Trophoblast cell (in vitro differentiated cells and primary cell): ENCODE measurements around the gene ADARB2.
A peak's percentile ranks its signal among the peaks of the same experiment; 100 is the strongest.

Experiments
- DNase-seq, 2 donors: peaks; one replicate each; pipeline ENCODE4 v3.0.0-alpha.2; 2016
- H2AFZ ChIP-seq: 2 replicates; pipeline ENCODE4 v1.6.1; 2013; ENCODE audit warnings: low read length, moderate library complexity, mild to moderate bottlenecking; ENCODE audit not compliant: insufficient read depth, poor library complexity
- H2AK5ac ChIP-seq: 2 replicates; pipeline ENCODE4 v1.6.1; 2013; ENCODE audit warnings: mild to moderate bottlenecking, low read length
- H2BK120ac ChIP-seq: 2 replicates; pipeline ENCODE4 v1.6.1; 2013; ENCODE audit warnings: low read length, mild to moderate bottlenecking, moderate library complexity; ENCODE audit not compliant: insufficient read depth, poor library complexity
- H2BK12ac ChIP-seq: 2 replicates; pipeline ENCODE4 v1.6.1; 2013; ENCODE audit warnings: mild to moderate bottlenecking, low read length, moderate library complexity
- H2BK5ac ChIP-seq: 2 replicates; pipeline ENCODE4 v1.6.1; 2013; ENCODE audit warnings: low read length, low read depth, moderate library complexity, mild to moderate bottlenecking; ENCODE audit not compliant: poor library complexity
- H3K14ac ChIP-seq: 2 replicates; pipeline ENCODE4 v1.6.1; 2013; ENCODE audit warnings: mild to moderate bottlenecking, low read length
- H3K18ac ChIP-seq: 2 replicates; pipeline ENCODE4 v1.6.1; 2013; ENCODE audit warnings: mild to moderate bottlenecking, low read length
- H3K23ac ChIP-seq: 2 replicates; pipeline ENCODE4 v1.6.1; 2013; ENCODE audit warnings: low read length
- H3K27ac ChIP-seq: 2 replicates; pipeline ENCODE4 v1.5.1; 2013; ENCODE audit warnings: low read depth, mild to moderate bottlenecking, inconsistent platforms, low read length, moderate library complexity
- H3K27me3 ChIP-seq: 2 replicates; pipeline ENCODE4 v1.6.1; 2013; ENCODE audit warnings: inconsistent platforms, mild to moderate bottlenecking, low read length, moderate library complexity; ENCODE audit not compliant: insufficient read depth
- H3K36me3 ChIP-seq, 2 experiments: 1 replicate in 1 of 2; 2 replicates in 1 of 2; pipeline ENCODE4 v1.6.1; 2013; ENCODE audit warnings: low read length in 2 of 2, mild to moderate bottlenecking in 2 of 2, moderate library complexity in 1 of 2; ENCODE audit not compliant: insufficient read depth in 2 of 2, control insufficient read depth in 1 of 2
- H3K4ac ChIP-seq: 2 replicates; pipeline ENCODE4 v1.6.1; 2013; ENCODE audit warnings: low read depth, mild to moderate bottlenecking, low read length, moderate library complexity
- H3K4me1 ChIP-seq, 2 experiments: 1 replicate in 1 of 2; 2 replicates in 1 of 2; pipeline ENCODE4 v1.6.1; 2013; ENCODE audit warnings: low read length in 2 of 2, mild to moderate bottlenecking in 2 of 2, moderate library complexity in 1 of 2; ENCODE audit not compliant: insufficient read depth in 2 of 2, control insufficient read depth in 1 of 2
- H3K4me2 ChIP-seq: 2 replicates; pipeline ENCODE4 v1.6.1; 2013; ENCODE audit warnings: inconsistent platforms, mild to moderate bottlenecking, low read length, moderate library complexity
- H3K4me3 ChIP-seq: 2 replicates; pipeline ENCODE4 v1.5.1; 2013; ENCODE audit warnings: mild to moderate bottlenecking, low read depth, low read length, inconsistent platforms
- H3K79me1 ChIP-seq: one replicate; pipeline ENCODE4 v1.6.1; 2013; ENCODE audit warnings: low read length
- H3K79me2 ChIP-seq: 2 replicates; pipeline ENCODE4 v1.6.1; 2013; ENCODE audit warnings: low read length, mild to moderate bottlenecking; ENCODE audit not compliant: control insufficient read depth, insufficient read depth, poor library complexity
- H3K9ac ChIP-seq: 2 replicates; pipeline ENCODE4 v1.6.1; 2013; ENCODE audit warnings: mild to moderate bottlenecking, low read length
- H3K9me3 ChIP-seq: 2 replicates; pipeline ENCODE4 v1.6.1; 2013; ENCODE audit warnings: low read depth, mild to moderate bottlenecking, control low read depth, inconsistent platforms, low read length; ENCODE audit not compliant: insufficient read depth
- H4K12ac ChIP-seq: 2 replicates; pipeline ENCODE4 v1.6.1; 2013; ENCODE audit warnings: low read depth, mild to moderate bottlenecking, low read length, moderate library complexity
- H4K8ac ChIP-seq: 2 replicates; pipeline ENCODE4 v1.6.1; 2013; ENCODE audit warnings: low read depth, mild to moderate bottlenecking, low read length, moderate library complexity
- H4K91ac ChIP-seq: one replicate; pipeline ENCODE4 v1.6.1; 2013; ENCODE audit warnings: low read depth, mild to moderate bottlenecking, low read length, moderate library complexity
- WGBS: extraction: QIAGEN DNeasy Blood & Tissue Kit; methylation state at CpG from one replicate; pipeline ENCODE4 v1.1.7; 2013; ENCODE audit warnings: missing lambda C conversion rate; ENCODE audit not compliant: insufficient read length, insufficient coverage; ENCODE audit errors: extremely low coverage; 5-methylcytosine and 5-hydroxymethylcytosine counted together

ADARB2 gene

GRCh38 chr10:1278306-1278705 lies 459.0 kb downstream of the ADARB2 start:
- H3K4me1 ChIP-seq, result no peaks in the 10 kb centered on the region
- H3K18ac ChIP-seq, result no peak overlapping the region
- DNase-seq, result no peak
- H3K4ac ChIP-seq, result no peak overlapping the region
- no peak overlapping the region for H3K14ac ChIP-seq
- no peak overlapping the region for H3K4me2 ChIP-seq
- no peaks in the 10 kb centered on the region for H3K36me3 ChIP-seq
- H3K4me3 ChIP-seq, result no peak overlapping the region
- H3K79me2 ChIP-seq, result no peaks in the 10 kb centered on the region
- no peak overlapping the region for H3K27ac ChIP-seq
- H2AK5ac ChIP-seq, result no peak overlapping the region
- no peak overlapping the region for H3K23ac ChIP-seq
- H2BK5ac ChIP-seq, result no peak overlapping the region
- H4K91ac ChIP-seq, result no peak overlapping the region
- H3K79me1 ChIP-seq, result no peaks in the 10 kb centered on the region
- no CpG with 5 or more reads among the region's 3 CpGs for WGBS
- H4K8ac ChIP-seq, result no peak overlapping the region
- H3K9me3 ChIP-seq, result peaks cover 2% of the 10 kb centered on the region
- no peak overlapping the region for H2AFZ ChIP-seq
- no peak overlapping the region for H3K9ac ChIP-seq
- no peak overlapping the region for H2BK12ac ChIP-seq
- H2BK120ac ChIP-seq, result no peak overlapping the region
- no peak overlapping the region for H4K12ac ChIP-seq
- no peaks in the 10 kb centered on the region for H3K27me3 ChIP-seq

DNA sequence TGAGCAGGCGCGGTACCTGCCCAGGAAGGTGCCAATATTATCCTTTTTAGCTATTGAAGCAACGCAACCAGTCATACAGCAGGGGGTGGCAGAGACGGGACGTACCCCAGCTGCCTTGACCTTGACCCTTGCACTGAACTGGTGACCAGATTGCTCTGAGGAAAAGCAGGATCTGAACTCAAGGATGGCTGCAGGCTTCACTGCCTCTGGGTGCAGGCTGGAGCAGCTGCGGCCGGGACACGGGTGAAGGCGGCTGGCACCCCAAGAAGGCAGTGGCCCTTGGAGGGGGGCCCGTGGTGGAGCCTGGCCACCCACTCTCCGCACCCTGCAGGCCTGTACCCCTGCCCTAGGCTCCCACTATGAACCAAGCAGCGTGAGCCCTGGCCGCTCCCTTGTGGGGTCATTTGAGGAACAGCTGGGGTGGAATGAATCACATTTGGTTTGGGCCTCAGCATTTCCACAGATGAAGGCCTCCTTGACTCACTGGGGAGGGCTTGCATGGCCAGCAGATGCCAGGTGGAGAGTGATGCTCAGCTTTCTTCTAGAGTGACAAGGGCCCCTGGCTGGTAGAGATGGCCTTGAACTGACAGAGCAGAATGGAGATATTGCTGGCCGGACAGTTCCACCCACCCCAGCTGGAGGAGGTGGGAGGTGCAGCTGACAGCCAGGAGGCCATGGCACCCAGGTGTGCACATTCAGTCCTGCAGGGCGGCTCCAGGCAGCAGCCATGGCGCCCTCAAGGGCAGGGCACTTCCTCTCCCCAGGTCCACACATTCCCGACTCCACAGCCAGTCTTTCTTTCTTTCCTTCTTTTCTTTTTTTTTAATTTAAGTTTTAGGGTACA lies 462.4 kb downstream of the ADARB2 start:
- Histone ChIP-seq H4K8ac (no peak overlapping the region), H4K91ac (no peak overlapping the region), H2BK120ac (no peak overlapping the region), H3K23ac (no peak overlapping the region), H3K9me3 (peaks cover 2% of the 10 kb centered on the region), H2BK5ac (no peak overlapping the region), H3K27ac (no peak overlapping the region), H4K12ac (no peak overlapping the region), H3K36me3 (no peaks in the 10 kb centered on the region), H3K4me2 (no peak overlapping the region), H3K27me3 (no peaks in the 10 kb centered on the region), H3K79me2 (no peaks in the 10 kb centered on the region), H2AK5ac (no peak overlapping the region), H3K4me1 (no peaks in the 10 kb centered on the region), H3K4ac (no peak overlapping the region), H3K4me3 (no peak overlapping the region), H3K18ac (no peak overlapping the region), H2AFZ (no peak overlapping the region), H3K79me1 (no peaks in the 10 kb centered on the region), H2BK12ac (no peak overlapping the region), H3K9ac (no peak overlapping the region), H3K14ac (no peak overlapping the region)
- no CpG with 5 or more reads among the region's 17 CpGs for WGBS
- DNase-seq, result no peak

- no CpG with 5 or more reads among the region's 13 CpGs for WGBS
These were observed 463.1 kb downstream of the ADARB2 start for GRCh38 chr10:1274111-1274661.

DNA sequence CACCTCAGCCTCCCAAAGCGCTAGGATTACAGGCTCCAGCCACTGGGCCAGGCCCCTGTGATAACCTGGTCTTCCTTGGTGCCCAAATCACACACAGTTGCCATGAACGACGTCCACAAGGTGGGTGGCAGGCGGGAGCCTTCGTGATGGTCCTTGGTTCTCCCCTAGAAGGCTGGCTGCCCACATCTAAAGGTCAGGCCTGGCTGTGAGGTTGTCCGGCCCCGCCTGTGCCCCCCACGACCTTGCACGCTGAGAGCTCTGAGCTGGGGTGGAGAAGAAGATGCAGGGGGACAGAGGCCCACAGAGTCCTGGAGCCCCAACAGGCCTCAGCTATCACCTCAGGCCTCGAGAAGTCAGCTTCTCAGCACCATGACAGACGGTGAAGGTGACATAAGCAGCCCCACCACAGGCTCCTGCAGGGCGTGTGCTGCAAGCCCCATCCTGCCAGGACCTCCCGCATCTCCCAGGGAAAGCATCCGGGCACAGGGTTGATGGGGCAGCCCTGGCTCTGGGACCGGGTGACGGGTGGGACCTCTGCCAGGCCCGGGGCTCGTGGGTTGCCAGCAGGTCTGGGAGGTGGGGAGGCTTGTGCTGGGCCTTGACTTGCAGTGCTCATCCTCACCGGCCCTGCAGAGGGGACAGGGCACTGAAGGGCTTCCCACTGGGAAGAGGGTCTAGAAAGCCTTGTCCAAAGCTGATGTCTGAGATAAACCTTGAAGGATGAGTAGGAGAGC lies 463.8 kb downstream of the ADARB2 start:
- Histone ChIP-seq H2AK5ac (no peak overlapping the region), H3K79me1 (no peaks in the 10 kb centered on the region), H3K4ac (no peak overlapping the region), H3K9me3 (peaks cover 4% of the 10 kb centered on the region), H3K14ac (no peak overlapping the region), H3K4me3 (no peak overlapping the region), H2BK12ac (no peak overlapping the region), H3K18ac (no peak overlapping the region), H3K79me2 (no peaks in the 10 kb centered on the region), H3K4me2 (no peak overlapping the region), H3K4me1 (no peaks in the 10 kb centered on the region), H3K9ac (no peak overlapping the region), H2BK5ac (no peak overlapping the region), H3K27ac (no peak overlapping the region), H4K8ac (no peak overlapping the region), H3K27me3 (no peaks in the 10 kb centered on the region), H2AFZ (no peak overlapping the region), H3K36me3 (no peaks in the 10 kb centered on the region), H2BK120ac (no peak overlapping the region), H4K12ac (no peak overlapping the region), H4K91ac (no peak overlapping the region), H3K23ac (no peak overlapping the region)
- no peak for DNase-seq
- WGBS, result no CpG with 5 or more reads among the region's 19 CpGs

More at GRCh38 chr10:1274111-1274661, 463.1 kb downstream of the ADARB2 start:
- Histone ChIP-seq H3K18ac (no peak overlapping the region), H3K27ac (no peak overlapping the region), H3K4me3 (peak overlapping the region; percentile 31), H3K79me1 (no peaks in the 10 kb centered on the region), H4K12ac (no peak overlapping the region), H3K4me2 (no peak overlapping the region), H2BK5ac (no peak overlapping the region), H2BK120ac (no peak overlapping the region), H2BK12ac (no peak overlapping the region), H3K4ac (no peak overlapping the region), H3K4me1 (no peaks in the 10 kb centered on the region), H3K36me3 (no peaks in the 10 kb centered on the region), H4K8ac (no peak overlapping the region), H4K91ac (no peak overlapping the region), H3K27me3 (no peaks in the 10 kb centered on the region), H3K79me2 (no peaks in the 10 kb centered on the region), H3K9ac (no peak overlapping the region), H2AK5ac (no peak overlapping the region), H3K9me3 (peaks cover 4% of the 10 kb centered on the region), H2AFZ (no peak overlapping the region), H3K14ac (no peak overlapping the region), H3K23ac (no peak overlapping the region)
- no peak for DNase-seq
